WTC11 (cell line): ENCODE measurements around the gene NPAS2.

ENCODE experiments used
- CREM ChIP-seq: sonication (generic); formaldehyde crosslinking; IDR thresholded peaks from 2 replicates; pipeline ENCODE4 v1.8.1; 2022; ENCODE audit warnings: mild to moderate bottlenecking, missing genetic modification reagents, moderate library complexity
- CTCF ChIP-seq: fragments of 200-600 bp; IDR thresholded peaks from 2 replicates; pipeline ENCODE4 v1.8.0; 2022; ENCODE audit warnings: antibody characterized with exemption
- IRF2 ChIP-seq: sonication (generic); formaldehyde crosslinking; IDR thresholded peaks from 2 replicates; pipeline ENCODE4 v1.8.0; 2022; ENCODE audit warnings: low read depth, missing genetic modification reagents, borderline replicate concordance
- JUN ChIP-seq: sonication (generic); formaldehyde crosslinking; IDR thresholded peaks from 2 replicates; pipeline ENCODE4 v1.8.0; 2023; ENCODE audit warnings: mild to moderate bottlenecking, missing genetic modification reagents
- MAX ChIP-seq: sonication (generic); formaldehyde crosslinking; IDR thresholded peaks from 2 replicates; pipeline ENCODE4 v1.8.0; 2022; ENCODE audit warnings: mild to moderate bottlenecking, missing genetic modification reagents
- NFYB ChIP-seq: sonication (generic); formaldehyde crosslinking; conservative IDR thresholded peaks from 2 replicates; pipeline ENCODE4 v1.8.0; 2022; ENCODE audit warnings: low read depth, missing genetic modification reagents
- NR2C2 ChIP-seq: sonication (generic); formaldehyde crosslinking; IDR thresholded peaks from 2 replicates; pipeline ENCODE4 v1.8.0; 2022; ENCODE audit warnings: mild to moderate bottlenecking, missing genetic modification reagents
- OVOL2 ChIP-seq: fragments of 250-450 bp; sonication (Bioruptor Pico); IDR thresholded peaks from 2 replicates; pipeline ENCODE4 v1.9.0; 2021; ENCODE audit warnings: mild to moderate bottlenecking, borderline replicate concordance
- TEAD1 ChIP-seq: sonication (generic); formaldehyde crosslinking; IDR thresholded peaks from 2 replicates; pipeline ENCODE4 v1.8.0; 2022; ENCODE audit warnings: mild to moderate bottlenecking, missing genetic modification reagents
- TP53 ChIP-seq: sonication (generic); formaldehyde crosslinking; IDR thresholded peaks from 2 replicates; pipeline ENCODE4 v1.8.1; 2023; ENCODE audit warnings: mild to moderate bottlenecking, missing genetic modification reagents
- USF2 ChIP-seq: sonication (generic); formaldehyde crosslinking; IDR thresholded peaks from 2 replicates; pipeline ENCODE4 v1.8.1; 2023; ENCODE audit warnings: mild to moderate bottlenecking, missing genetic modification reagents, moderate library complexity
- ZNF121 ChIP-seq: sonication (generic); formaldehyde crosslinking; IDR thresholded peaks from 2 replicates; pipeline ENCODE4 v1.8.0; 2023; ENCODE audit warnings: missing genetic modification reagents
- ZNF317 ChIP-seq: sonication (generic); formaldehyde crosslinking; IDR thresholded peaks from 2 replicates; pipeline ENCODE4 v1.8.1; 2023; ENCODE audit warnings: low read depth, mild to moderate bottlenecking, moderate library complexity, missing genetic modification reagents, borderline replicate concordance
- ZNF416 ChIP-seq: fragments of 250-450 bp; sonication (Bioruptor Pico); IDR thresholded peaks from 2 replicates; pipeline ENCODE4 v1.9.0; 2021; ENCODE audit warnings: mild to moderate bottlenecking, inconsistent platforms

GRCh38 chr2:100936070-100936741, 116.3 kb downstream of the NPAS2 start:
- no peak for TF ChIP-seq CTCF
- no peak for TF ChIP-seq CREM
- no peak for TF ChIP-seq ZNF121 (CRISPR knock-in tag)
- no peak for TF ChIP-seq ZNF416 (CRISPR knock-in tag)
- no peak for TF ChIP-seq NR2C2 (CRISPR knock-in tag)
- no peak for TF ChIP-seq USF2
- no peak for TF ChIP-seq MAX
- TF ChIP-seq ZNF317 (CRISPR knock-in tag): no peak
- TF ChIP-seq TP53 (CRISPR knock-in tag): no peak
- TF ChIP-seq TEAD1 (CRISPR knock-in tag): no peak
- TF ChIP-seq NFYB (CRISPR knock-in tag): no peak
- no peak for TF ChIP-seq IRF2 (CRISPR knock-in tag)
- TF ChIP-seq OVOL2 (CRISPR knock-in tag): no peak
- TF ChIP-seq JUN (CRISPR knock-in tag): no peak
